K562 (cell line): Measurements from ENCODE around the gene TMED4. TPM values are rescaled to one million over a fixed set of nuclear protein-coding genes. Genes with fewer than 3 reads are reported as not detected.

Source experiments
- BRF1 ChIP-seq: IDR thresholded peaks from 3 replicates; pipeline ENCODE4 v1.6.1; 2011; ENCODE audit warnings: borderline replicate concordance, mild to moderate bottlenecking; ENCODE audit not compliant: insufficient read length; ENCODE audit errors: extremely low read depth
- GATA2 ChIP-seq: sonication (generic); formaldehyde crosslinking; IDR thresholded peaks from 2 replicates; pipeline ENCODE4 v1.4.0; 2020; ENCODE audit warnings: mild to moderate bottlenecking, missing genetic modification reagents
- HDAC1 ChIP-seq, 2 experiments: fragments of 450-650 bp; IDR thresholded peaks; 2 replicates each; pipeline ENCODE4 v1.6.1; 2016 to 2017; ENCODE audit warnings: inconsistent platforms in 1 of 2, mild to moderate bottlenecking in 1 of 2, moderate library complexity in 1 of 2
- JUND ChIP-seq, 2 experiments: IDR thresholded peaks; 2 replicates in 1 of 2; 3 replicates in 1 of 2; pipeline ENCODE4 v1.6.1; 2011; ENCODE audit warnings: borderline replicate concordance in 2 of 2, low read depth in 2 of 2, low read length in 2 of 2, improper control_type of control experiment in 1 of 2, missing biosample characterization in 1 of 2, missing genetic modification characterization in 1 of 2, missing genetic modification reagents in 1 of 2
- MAFF ChIP-seq: IDR thresholded peaks from 2 replicates; pipeline ENCODE4 v1.6.1; 2012; ENCODE audit warnings: low read length, improper control_type of control experiment
- MBD2 ChIP-seq: sonication (generic); IDR thresholded peaks from 2 replicates; pipeline ENCODE4 v1.6.1; 2016; ENCODE audit warnings: low read depth, borderline replicate concordance
- MCM3 ChIP-seq: fragments of 450-650 bp; IDR thresholded peaks from 2 replicates; pipeline ENCODE4 v1.6.1; 2016
- MCM7 ChIP-seq, 2 experiments: fragments of 450-650 bp; IDR thresholded peaks; 2 replicates each; pipeline ENCODE4 v1.6.1; 2016 to 2018
- PHF20 ChIP-seq: fragments of 450-650 bp; IDR thresholded peaks from 2 replicates; pipeline ENCODE4 v1.6.1; 2018; ENCODE audit not compliant: partially characterized antibody
- PURB ChIP-seq: sonication (generic); formaldehyde crosslinking; IDR thresholded peaks from 2 replicates; pipeline ENCODE4 v1.9.0; 2021; ENCODE audit warnings: low read depth, mild to moderate bottlenecking, missing genetic modification reagents
- SRF ChIP-seq, 2 experiments: fragments of 250-450, 450-650 bp in 1 of 2; sonication (Bioruptor Pico) in 1 of 2; sonication (generic) in 1 of 2; formaldehyde crosslinking; IDR thresholded peaks; 2 replicates each; pipeline versions ENCODE4 v1.5.0 to v1.5.1; 2020 to 2022; ENCODE audit warnings: mild to moderate bottlenecking in 1 of 2, missing genetic modification reagents in 1 of 2
- SRSF9 ChIP-seq: fragments of 200-400 bp; formaldehyde crosslinking; IDR thresholded peaks from 2 replicates; pipeline ENCODE4 v1.6.1; 2017; ENCODE audit warnings: low read depth, low read length, borderline replicate concordance
- XRCC4 ChIP-seq: IDR thresholded peaks from one replicate; pipeline ENCODE4 v1.6.1; 2011; ENCODE audit not compliant: insufficient read depth, insufficient read length; ENCODE audit errors: extremely low read depth
- ZBED1 ChIP-seq: IDR thresholded peaks from 2 replicates; pipeline ENCODE4 v1.6.1; 2014
- ZNF121 ChIP-seq: sonication (generic); formaldehyde crosslinking; conservative IDR thresholded peaks from 2 replicates; pipeline ENCODE4 v1.8.0; 2022; ENCODE audit warnings: missing genetic modification reagents
- ZNF133 ChIP-seq: fragments of 250-450 bp; sonication (Bioruptor Pico); IDR thresholded peaks from 2 replicates; pipeline ENCODE4 v1.4.0; 2020; ENCODE audit warnings: mild to moderate bottlenecking
- ZNF134 ChIP-seq: fragments of 250-450 bp; sonication (Bioruptor Pico); conservative IDR thresholded peaks from 2 replicates; pipeline ENCODE4 v1.4.0; 2020
- ZNF778 ChIP-seq: fragments of 450-650 bp; formaldehyde crosslinking; IDR thresholded peaks from 2 replicates; pipeline ENCODE4 v1.4.0; 2020; ENCODE audit warnings: mild to moderate bottlenecking, moderate library complexity
- ZNF79 ChIP-seq: fragments of 250-450 bp; sonication (Bioruptor Pico); IDR thresholded peaks from 2 replicates; pipeline ENCODE4 v1.4.0; 2020; ENCODE audit warnings: low read depth, mild to moderate bottlenecking, moderate library complexity
- polyA plus RNA-seq, 8 experiments: library from polyadenylated mRNA; depleted of rRNA in 4 of 8; stranded (reverse) in 5 of 8; unstranded in 3 of 8; fragments of >200 nt; fragmentation: Nextera tagmentation in 2 of 8; fragmentation: Illumina TruSeq in 1 of 8; extraction: Ambion mirVana in 2 of 8; extraction: Trizol in 1 of 8; gene quantifications; 2 replicates each; pipeline versions ENCODE4 v1.2.1 to v1.2.3, GENCODE V29; 2011 to 2014; ENCODE audit warnings: inconsistent platforms in 1 of 8, missing spikeins in 1 of 8
- total RNA-seq, 7 experiments: library from RNA; depleted of rRNA in 6 of 7; stranded (reverse); fragments of >200 nt in 6 of 7; fragmentation: Illumina TruSeq in 2 of 7; extraction: Trizol in 2 of 7; gene quantifications; 2 replicates each; pipeline versions ENCODE4 v1.2.1 to v1.2.3, GENCODE V29; 2011 to 2021; ENCODE audit warnings: low replicate concordance in 1 of 7
- TF ChIP-seq, protein P1 (sequence below), 2 experiments: fragments of 150-350 bp in 1 of 2; IDR thresholded peaks; 2 replicates each; pipeline ENCODE4 v1.6.1; 2012 to 2016; ENCODE audit warnings: low read depth in 2 of 2, low read length in 2 of 2, mild to moderate bottlenecking in 1 of 2, moderate library complexity in 1 of 2
- TF ChIP-seq, protein P2 (sequence below): sonication (generic); formaldehyde crosslinking; IDR thresholded peaks from 2 replicates; pipeline ENCODE4 v1.9.0; 2022; ENCODE audit warnings: mild to moderate bottlenecking, missing genetic modification reagents
- TF ChIP-seq, protein P3 (sequence below): IDR thresholded peaks from 2 replicates; pipeline ENCODE4 v1.6.1; 2011; ENCODE audit warnings: borderline replicate concordance, low read depth, mild to moderate bottlenecking, moderate library complexity, low read length; ENCODE audit not compliant: insufficient read depth, poor library complexity, severe bottlenecking

Gene TMED4
- total and polyA plus RNA-seq, 9 of the 15 experiments (the other 6 are each of a cell fraction or from before 2014, with no cell fraction given): 20.3 to 64.0 (median 42.1) TPM

DNA sequence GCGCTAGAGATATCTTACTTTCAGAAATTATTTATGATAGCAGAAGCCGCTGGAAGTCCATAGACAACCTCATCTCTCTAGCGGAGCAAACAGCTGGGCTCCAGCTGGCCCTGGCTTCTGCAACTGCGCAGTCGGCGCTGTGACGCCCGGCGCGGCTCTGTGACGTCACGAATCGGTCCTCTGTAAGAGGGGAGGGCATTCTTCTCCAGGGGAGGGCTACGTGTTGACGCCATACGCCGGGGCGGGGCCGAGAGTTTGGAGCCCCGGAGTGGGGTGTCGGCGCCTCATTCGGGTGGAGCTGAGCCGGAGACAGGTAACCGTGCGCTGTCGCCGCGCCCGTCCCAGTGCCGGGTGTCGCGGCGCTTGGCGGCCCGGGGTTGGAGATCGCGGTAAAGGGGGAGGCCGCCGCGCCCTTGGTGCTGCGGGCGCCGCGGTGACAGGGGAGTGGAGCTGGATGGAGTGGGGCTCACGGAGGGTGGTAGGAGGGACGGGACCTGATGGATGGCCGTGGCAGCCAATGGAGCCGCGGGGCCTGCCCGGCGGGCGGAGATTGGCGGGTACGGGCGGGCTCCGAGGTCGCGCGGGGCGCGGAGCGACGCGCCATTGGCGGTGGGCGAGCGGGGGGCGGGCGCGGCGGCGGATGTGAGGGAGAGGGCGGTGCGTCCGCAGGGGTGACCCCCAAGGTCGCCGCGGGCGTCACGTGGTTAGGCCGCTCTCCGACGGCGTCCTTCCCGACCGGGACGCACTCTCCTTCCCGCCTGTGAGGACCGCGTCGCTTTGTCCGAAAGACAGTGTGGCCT lies 24.5 kb upstream of the TMED4 start, which contains the start of gene OGDH (continued):
- no peak for TF ChIP-seq BRF1
- TF ChIP-seq, protein P1, sequence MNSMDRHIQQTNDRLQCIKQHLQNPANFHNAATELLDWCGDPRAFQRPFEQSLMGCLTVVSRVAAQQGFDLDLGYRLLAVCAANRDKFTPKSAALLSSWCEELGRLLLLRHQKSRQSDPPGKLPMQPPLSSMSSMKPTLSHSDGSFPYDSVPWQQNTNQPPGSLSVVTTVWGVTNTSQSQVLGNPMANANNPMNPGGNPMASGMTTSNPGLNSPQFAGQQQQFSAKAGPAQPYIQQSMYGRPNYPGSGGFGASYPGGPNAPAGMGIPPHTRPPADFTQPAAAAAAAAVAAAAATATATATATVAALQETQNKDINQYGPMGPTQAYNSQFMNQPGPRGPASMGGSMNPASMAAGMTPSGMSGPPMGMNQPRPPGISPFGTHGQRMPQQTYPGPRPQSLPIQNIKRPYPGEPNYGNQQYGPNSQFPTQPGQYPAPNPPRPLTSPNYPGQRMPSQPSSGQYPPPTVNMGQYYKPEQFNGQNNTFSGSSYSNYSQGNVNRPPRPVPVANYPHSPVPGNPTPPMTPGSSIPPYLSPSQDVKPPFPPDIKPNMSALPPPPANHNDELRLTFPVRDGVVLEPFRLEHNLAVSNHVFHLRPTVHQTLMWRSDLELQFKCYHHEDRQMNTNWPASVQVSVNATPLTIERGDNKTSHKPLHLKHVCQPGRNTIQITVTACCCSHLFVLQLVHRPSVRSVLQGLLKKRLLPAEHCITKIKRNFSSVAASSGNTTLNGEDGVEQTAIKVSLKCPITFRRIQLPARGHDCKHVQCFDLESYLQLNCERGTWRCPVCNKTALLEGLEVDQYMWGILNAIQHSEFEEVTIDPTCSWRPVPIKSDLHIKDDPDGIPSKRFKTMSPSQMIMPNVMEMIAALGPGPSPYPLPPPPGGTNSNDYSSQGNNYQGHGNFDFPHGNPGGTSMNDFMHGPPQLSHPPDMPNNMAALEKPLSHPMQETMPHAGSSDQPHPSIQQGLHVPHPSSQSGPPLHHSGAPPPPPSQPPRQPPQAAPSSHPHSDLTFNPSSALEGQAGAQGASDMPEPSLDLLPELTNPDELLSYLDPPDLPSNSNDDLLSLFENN (IDR thresholded peaks at IDR 0.05; ENCODE audit: low read depth in 2 of 2, low read length in 2 of 2): 0 out of 4 replicates have a peak, but pooled peaks of 1 of the 2 experiments have one; percentile 40
- peak; percentile 83 for TF ChIP-seq JUND (IDR thresholded peaks at IDR 0.05; ENCODE audit: borderline replicate concordance, low read depth, low read length)
- peak; percentile 72; the same call in 1 of the 3 replicates for TF ChIP-seq JUND (tag; IDR thresholded peaks at IDR 0.05; ENCODE audit: borderline replicate concordance, low read depth, low read length)
- no peak; the same call in 1 of the 2 replicates for TF ChIP-seq ZNF134 (CRISPR knock-in tag)
- no peak for TF ChIP-seq MCM3
- no peak for TF ChIP-seq ZNF133 (CRISPR knock-in tag)
- TF ChIP-seq SRF (CRISPR knock-in tag; IDR thresholded peaks at IDR 0.05): peak in 1 of 2 experiments; percentile 58; a peak in 2 of 4 replicates
- TF ChIP-seq MBD2: peak; percentile 80
- no peak for TF ChIP-seq SRSF9
- TF ChIP-seq GATA2 (CRISPR knock-in tag): no peak
- TF ChIP-seq MCM7 (IDR thresholded peaks at IDR 0.05): no peak
- no peak for TF ChIP-seq PURB (CRISPR knock-in tag)
- no peak for TF ChIP-seq XRCC4
- TF ChIP-seq, protein P2, sequence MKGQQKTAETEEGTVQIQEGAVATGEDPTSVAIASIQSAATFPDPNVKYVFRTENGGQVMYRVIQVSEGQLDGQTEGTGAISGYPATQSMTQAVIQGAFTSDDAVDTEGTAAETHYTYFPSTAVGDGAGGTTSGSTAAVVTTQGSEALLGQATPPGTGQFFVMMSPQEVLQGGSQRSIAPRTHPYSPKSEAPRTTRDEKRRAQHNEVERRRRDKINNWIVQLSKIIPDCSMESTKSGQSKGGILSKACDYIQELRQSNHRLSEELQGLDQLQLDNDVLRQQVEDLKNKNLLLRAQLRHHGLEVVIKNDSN: peak; percentile 94
- no peak for TF ChIP-seq ZNF778 (CRISPR knock-in tag)
- TF ChIP-seq ZNF121: no peak
- TF ChIP-seq, protein P3, sequence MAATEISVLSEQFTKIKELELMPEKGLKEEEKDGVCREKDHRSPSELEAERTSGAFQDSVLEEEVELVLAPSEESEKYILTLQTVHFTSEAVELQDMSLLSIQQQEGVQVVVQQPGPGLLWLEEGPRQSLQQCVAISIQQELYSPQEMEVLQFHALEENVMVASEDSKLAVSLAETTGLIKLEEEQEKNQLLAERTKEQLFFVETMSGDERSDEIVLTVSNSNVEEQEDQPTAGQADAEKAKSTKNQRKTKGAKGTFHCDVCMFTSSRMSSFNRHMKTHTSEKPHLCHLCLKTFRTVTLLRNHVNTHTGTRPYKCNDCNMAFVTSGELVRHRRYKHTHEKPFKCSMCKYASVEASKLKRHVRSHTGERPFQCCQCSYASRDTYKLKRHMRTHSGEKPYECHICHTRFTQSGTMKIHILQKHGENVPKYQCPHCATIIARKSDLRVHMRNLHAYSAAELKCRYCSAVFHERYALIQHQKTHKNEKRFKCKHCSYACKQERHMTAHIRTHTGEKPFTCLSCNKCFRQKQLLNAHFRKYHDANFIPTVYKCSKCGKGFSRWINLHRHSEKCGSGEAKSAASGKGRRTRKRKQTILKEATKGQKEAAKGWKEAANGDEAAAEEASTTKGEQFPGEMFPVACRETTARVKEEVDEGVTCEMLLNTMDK: no peak
- peak; percentile 71 to 99; a peak in 3 of 4 replicates for TF ChIP-seq HDAC1 (IDR thresholded peaks at IDR 0.05)
- peak; percentile 73 for TF ChIP-seq PHF20
- TF ChIP-seq ZBED1: no peak
- TF ChIP-seq ZNF79 (CRISPR knock-in tag): no peak
- no peak for TF ChIP-seq MAFF
